8988T (cell line): Measurements from ENCODE around the gene IFNGR2.
"Not testable (repeated sequence)": the region's sequence is repeated elsewhere in the genome, so short reads cannot be mapped to it uniquely, and the experiment has no call there.

Experiments
- DNase-seq: peaks from one replicate; pipeline ENCODE4 v3.0.0; 2011

The IFNGR2 gene, protein sequence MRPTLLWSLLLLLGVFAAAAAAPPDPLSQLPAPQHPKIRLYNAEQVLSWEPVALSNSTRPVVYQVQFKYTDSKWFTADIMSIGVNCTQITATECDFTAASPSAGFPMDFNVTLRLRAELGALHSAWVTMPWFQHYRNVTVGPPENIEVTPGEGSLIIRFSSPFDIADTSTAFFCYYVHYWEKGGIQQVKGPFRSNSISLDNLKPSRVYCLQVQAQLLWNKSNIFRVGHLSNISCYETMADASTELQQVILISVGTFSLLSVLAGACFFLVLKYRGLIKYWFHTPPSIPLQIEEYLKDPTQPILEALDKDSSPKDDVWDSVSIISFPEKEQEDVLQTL

DNA sequence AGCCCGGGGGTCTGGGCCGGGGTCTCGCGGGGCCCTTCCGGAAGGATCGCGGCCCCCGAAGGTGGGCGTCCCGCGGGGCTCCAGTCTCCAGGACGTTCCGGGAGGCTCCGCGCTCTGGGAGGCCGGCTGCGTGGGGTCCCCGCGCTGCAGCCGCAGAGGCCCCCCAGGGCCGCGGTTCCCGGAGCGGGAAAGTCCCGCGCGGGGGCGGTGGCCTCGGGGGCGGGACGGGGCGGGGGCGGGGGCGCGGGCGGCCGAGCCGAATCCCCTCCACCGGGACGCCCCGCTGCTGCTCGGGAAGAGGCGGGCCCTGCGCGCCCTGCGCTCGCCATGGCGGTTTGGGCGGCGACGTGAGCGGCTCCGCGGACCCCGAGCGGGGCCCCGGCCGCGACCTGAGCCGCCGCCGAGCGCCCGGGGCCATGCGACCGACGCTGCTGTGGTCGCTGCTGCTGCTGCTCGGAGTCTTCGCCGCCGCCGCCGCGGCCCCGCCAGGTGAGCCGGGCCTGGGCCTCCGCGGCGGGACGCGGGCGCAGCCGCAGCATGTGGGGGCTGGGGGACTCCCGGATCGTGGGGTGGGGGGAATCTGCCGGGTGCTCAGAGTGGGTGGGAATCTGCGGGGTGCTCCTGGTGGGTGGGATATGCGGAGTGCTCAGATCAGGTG, at the start of gene IFNGR2:
TSS of gene IFNGR2 (plus strand) at position 286 of the 658 bp plus-strand sequence. CDS start at position 417, 131 bp downstream.
- DNase-seq, result peak; percentile 59

DNA sequence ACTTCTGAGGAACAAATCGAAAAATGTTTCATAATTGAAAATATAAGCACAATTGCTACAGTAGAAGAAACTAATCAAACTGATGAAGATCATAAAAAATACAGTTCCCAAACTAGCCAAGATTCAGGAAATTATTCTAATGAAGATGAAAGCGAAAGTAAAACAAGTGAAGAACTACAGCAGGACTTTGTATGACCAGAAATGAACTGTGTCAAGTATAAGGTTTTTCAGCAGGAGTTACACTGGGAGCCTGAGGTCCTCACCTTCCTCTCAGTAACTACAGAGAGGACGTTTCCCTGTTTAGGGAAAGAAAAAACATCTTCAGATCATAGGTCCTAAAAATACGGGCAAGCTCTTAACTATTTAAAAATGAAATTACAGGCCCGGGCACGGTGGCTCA, 47.9 kb upstream of the IFNGR2 start:
- DNase-seq, result no peak

DNA sequence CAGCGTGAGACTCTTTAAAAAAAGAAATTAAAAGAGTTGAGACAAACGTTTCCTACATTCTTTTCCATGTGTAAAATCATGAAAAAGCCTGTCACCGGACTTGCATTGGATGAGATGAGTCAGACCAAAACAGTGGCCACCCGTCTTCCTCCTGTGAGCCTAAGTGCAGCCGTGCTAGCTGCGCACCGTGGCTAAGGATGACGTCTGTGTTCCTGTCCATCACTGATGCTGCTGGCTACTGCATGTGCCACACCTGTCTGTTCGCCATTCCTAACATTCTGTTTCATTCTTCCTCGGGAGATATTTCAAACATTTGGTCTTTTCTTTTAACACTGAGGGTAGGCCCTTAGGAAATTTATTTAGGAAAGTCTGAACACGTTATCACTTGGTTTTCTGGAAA, 47.2 kb upstream of the IFNGR2 start:
- DNase-seq, result no peak

DNA sequence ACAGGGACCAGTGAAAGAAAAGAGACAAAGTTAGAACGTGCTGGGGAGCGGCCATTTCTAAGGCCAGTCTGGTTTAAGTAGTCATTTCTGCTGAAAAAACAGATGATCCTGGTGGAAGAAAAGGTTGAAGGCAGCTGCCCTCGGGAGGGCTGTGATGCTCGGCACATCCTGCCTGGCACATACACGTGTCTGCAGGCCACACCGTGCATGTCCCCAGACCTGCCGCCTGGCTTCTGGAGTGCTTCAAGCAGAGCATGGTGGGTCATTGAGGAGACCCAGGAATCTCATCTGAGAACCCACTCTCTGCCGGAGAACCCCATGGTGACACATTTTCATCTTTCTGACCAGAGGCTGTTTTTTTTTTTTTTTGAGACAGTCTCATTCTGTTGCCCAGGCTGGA, 46.0 kb upstream of the IFNGR2 start:
- no peak for DNase-seq

DNA sequence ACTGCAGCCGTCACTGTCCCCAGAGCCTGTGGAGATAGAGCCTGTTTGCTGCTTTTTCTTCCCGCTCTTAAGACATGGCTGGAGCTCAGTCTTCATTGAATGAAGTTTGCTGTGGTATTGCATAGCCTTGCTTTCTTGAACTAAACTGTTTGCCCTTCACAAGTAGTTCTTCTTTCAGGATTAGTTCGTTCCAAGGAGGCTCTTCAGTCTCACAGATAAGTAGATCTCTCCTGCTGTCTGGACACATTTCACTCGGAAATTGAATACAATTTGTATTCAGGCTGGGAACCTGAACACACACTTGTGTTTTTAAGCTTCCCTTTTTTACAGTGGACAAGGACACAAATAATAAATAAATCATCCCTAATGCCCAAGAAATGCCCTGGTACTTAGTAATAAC, 43.8 kb upstream of the IFNGR2 start:
- no peak for DNase-seq

DNA sequence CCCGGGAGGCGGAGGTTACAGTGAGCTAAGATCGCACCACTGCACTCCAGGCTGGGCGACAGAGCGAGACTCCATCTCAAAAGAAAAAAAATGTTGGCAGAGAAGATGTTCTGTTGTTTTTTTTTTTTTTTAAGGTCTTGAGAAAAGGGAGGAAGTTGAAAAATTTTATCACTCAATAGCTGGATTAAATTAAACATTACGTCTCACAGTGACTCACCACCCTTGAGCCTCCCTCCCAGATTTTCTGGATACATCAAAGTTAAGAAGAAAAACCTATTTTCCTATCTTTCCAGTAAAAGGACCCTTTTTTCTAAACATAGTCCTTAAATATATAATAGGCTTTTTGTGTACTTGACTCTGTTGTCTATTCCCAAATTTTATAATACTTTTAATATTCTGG, 42.9 kb upstream of the IFNGR2 start:
- DNase-seq, result no peak

DNA sequence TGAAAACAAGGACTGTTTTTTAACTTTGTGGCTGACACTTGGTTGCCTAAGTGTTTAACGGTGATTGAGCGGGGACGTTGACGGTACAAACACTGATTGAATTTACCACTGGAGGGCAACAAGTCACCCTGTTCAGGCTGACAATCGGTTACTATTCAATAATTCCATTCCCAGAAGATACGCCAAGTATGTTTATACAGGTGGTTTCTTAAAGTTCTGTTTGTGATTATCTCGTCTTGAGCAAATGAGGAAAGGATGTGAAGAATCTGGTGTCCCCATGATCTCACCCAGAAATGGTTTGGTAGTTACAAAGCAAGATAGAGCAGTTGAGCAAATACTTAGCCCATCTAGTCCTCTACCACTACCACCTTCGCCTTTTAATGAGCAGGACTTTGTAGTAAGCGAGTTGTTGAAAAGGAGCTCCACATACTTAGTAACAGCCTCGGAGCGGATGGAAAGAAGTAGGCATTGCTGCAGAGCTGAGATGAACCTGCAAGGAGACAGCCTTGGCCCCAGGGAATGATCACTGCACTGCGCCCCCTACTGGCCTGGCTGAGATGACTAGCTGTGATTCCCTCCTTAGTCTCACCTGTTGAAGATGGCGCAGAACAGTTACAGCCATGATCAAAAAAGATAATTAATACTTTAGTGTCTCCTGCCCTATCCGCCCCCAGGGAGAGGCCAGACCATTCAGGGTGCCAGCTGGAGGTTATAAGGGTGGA, 42.2 kb upstream of the IFNGR2 start:
- DNase-seq, result peak; percentile 27

DNA sequence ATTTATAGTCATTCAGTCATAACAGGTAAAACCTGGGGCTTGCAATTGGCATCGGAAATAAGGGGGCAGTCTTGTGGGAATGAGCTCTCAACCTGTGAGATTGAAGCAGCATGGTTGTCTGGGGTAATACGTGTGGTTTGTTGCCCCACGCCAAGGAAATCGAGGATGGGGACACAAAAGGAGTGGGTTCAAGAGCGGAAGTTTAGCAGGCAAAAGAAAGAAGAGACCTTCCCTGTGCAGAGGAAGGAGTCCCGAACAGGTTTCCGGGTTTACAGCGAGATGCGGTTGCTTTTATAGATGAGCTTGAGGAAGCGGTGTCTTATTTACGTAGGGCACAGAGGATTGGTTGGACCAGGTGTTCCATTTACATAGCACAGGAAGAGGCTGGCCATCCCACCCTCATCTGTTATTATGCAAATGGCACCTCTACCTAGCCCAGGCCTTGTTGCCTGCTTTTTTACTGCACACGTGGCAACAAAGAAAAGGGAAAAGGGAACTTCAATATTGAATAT, 41.1 kb upstream of the IFNGR2 start:
- DNase-seq, result no peak

DNA sequence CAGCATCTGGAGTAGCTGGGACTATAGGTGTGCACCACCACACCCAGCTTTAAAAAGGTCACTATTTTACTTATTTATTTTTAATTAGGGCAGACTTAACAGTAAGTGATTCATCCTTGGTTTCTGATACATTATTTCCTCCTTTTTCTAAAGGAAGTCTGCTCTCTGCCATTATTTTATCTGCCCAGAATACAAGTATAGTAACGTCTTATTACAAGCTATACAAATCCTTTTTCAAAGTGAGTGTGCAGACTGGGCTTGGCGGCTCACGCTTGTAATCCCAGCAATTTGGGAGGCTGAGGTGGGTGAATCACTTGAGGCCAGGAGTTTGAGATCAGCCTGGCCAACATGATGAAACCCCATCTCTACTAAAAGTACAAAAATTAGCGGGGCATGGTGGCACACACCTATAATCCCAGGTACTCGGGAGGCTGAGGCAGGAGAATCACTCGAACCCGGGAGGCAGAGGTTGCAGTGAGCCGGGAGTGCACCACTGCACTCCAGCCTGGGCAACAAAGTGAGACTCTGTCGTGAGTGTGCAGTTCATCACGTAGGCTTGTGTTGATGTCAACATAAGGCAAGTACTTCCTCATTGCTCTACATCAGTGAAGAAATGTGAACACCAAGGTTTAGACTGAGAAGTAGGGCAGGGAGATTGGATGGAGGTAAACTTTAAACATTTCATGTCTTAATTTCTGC, 39.2 kb upstream of the IFNGR2 start:
- not testable (repeated sequence) for DNase-seq

DNA sequence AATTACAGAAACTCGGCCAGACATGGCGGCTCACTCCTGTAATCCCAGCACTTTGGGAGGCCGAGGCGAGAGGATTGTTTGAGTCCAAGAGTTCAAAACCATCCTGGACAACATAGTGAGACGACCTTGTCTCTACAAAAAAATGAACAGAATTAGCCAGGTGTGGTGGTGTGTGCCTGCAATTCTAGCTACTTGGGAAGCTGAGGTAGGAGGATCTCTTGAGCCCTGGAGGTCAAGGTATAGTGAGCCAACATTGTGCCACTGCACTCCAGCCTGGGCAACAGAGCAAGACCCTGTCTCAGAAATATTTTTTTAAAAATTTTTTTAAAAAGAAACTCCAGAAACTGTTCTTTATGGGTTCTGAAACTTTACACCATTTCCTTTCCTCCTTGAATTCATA, 38.4 kb upstream of the IFNGR2 start:
- DNase-seq, result no peak

DNA sequence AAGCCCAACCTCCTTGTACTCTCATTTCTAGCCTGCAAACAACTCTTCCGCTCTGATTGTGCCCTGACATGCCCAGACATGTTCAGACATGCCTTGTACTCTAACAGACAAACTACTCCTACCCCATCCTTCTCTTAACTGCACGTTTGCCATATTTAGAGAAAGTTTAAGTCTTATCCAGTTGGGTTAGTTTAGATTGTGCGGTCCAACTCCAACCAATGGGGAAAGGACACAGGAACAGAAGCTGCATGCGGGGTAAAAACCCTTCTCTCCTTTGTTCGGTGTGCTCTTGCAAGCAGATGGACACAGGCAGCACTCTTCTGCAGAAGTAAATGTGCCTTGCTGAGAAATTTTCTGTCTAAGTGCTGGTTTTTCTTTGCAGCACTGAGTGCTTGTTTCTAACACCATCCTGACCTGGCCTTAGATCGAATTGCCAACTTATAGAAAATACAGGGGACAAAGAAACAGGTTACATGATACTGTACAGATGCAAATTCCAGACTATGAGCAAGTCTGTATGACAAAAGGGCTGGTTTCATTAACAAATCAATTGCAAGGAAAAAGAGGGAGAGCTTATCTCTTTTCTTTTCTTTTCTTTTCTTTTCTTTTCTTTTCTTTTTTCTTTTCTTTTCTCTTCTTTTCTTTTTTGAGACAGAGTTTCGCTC, 35.8 kb upstream of the IFNGR2 start:
- DNase-seq, result no peak

DNA sequence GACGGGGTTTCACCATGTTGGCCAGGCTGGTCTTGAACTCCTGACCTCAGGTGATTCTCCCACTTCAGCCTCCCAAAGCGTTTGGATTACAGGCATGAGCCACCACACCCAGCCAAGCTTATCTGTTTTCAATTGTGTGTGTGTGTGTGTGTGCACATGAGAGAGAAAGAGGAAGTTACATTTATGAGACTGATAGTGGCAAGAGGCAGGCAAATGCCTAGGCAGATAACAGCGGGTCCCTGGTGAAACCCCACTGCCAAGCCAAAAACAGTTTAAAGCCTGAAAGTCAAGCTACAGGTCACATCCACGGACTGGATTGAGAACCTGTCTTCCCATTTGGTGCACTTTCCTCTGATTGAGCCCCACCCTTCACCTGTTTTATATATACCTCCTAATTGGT, 35.1 kb upstream of the IFNGR2 start:
- DNase-seq, result no peak

DNA sequence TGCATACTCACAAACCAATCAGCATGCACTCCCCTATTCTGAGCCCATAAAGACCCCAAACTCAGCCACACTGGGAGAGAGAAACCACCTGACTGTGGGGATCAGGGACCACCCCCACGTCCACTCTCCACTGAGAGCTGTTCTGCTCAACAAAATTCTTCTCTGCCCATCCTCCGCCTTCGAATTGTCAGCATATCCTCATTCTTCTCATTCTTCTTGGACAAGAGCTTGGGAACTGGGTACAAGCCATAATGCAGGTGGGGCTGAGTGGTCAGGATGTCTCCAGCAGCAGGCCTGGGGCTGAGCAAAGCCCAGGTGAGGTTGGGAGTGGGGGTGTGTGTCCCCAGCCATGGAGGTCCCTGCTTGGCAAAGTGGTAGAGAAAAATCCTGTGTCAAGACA, 34.6 kb upstream of the IFNGR2 start:
- DNase-seq, result no peak

DNA sequence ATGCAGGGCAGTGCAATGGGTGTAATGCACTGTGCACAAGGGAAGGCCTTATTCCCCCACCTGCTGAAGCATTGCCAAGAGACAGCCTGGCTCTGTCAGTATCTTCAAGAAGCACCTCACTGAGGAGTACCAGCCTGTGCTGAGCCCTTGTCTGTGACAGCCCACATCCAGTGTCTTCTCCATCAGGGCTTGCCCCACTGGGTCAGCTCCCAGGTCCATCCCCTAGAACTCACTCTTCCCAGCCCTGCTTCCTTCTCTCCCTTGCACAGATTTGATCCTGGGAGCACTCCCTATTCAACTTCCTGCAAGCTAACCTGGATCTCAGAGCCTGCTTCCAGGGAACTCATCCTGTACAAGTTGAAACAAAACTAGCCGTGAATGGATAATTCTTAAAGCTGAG, 33.6 kb upstream of the IFNGR2 start:
- no peak for DNase-seq

DNA sequence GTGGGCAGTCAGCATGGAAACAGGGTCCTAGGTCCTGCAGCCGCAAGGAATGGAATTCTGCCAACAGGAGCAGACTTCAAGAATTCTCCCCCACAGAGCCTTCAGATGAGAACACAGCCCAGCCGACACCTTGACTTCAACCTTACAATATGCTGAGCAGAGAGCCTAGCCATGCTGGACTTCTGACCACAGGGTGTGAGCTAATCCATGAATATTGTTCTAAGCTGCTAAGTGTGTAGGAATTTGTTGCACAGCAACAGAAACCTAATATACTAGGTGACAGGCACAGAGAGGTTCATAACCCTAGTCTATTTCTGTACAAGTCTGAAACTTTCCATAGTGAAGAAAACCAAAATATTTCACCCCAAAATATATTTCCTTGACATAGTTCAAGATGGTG, 32.9 kb upstream of the IFNGR2 start:
- no peak for DNase-seq

DNA sequence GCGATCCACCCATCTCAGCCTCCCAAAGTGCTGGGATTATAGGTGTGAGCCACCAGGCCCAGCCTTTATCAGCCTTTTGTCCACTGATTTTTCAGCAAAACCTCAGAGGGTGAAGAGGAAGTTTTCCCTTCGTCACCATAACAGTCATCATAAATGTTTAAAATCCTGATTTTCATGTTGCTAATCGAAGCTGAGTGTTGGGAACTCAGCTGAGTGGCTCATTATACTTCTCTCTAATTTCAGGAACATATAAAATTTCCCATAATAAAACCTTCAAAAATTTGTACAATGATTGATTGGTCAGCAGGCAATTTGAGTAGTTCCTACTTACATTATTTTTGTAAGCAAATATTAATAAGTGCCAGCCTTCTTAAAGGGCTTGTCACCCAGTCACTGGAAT, 31.8 kb upstream of the IFNGR2 start:
- DNase-seq, result no peak

DNA sequence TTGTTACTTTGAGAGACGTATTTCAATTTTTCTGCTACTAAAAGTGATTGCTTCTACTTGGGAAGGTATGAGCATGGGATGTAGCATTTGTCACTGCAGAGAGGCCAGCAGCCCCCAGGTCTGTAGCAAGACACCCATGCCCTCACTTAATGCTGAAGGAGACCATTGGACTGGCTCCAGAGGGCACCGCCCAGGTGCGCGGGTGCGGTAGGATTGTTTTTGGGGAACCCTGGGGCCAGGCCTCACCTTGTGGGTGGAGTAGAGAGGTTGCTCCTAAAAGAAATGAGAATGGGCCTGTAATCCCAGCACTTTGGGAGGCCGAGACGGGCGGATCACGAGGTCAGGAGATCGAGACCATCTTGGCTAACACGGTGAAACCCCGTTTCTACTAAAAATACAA, 30.6 kb upstream of the IFNGR2 start:
- DNase-seq, result no peak

DNA sequence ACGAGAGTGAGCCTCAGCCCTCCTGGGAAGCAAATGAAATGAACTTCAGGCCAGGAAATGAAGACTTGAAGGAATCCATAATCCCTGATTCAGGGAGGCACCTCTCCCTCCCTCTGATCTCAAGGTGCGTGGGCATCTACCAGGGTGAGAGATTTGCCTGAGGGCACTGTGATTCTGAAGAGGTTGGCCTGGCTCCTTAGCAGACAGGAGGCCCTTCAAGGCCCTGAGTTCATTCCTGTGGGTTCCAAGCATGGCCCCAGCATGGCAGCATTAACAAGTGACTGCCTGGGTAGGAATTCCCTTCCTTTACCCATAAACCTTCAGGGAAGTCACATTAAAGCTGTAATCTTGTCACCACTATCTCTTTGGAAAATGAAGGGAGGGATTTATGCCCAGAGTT, 29.8 kb upstream of the IFNGR2 start:
- DNase-seq, result no peak

DNA sequence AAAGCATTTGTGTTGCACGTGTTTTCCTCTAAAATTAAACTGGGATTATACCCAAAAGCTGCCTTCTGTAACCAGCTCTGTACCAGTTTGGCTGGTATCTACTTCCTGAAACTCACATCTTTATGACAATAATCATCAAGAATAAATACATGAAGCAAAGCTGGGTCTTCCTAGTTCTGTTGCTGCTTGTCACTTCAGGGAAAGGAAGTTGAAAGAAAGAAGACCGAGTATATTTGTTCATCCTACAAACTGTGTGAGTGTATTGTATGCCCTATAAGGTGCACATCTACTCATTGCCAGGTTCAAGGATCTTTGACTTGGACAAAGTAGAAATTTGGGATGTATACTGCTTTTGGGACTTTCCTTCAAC, 29.1 kb upstream of the IFNGR2 start:
- no peak for DNase-seq

DNA sequence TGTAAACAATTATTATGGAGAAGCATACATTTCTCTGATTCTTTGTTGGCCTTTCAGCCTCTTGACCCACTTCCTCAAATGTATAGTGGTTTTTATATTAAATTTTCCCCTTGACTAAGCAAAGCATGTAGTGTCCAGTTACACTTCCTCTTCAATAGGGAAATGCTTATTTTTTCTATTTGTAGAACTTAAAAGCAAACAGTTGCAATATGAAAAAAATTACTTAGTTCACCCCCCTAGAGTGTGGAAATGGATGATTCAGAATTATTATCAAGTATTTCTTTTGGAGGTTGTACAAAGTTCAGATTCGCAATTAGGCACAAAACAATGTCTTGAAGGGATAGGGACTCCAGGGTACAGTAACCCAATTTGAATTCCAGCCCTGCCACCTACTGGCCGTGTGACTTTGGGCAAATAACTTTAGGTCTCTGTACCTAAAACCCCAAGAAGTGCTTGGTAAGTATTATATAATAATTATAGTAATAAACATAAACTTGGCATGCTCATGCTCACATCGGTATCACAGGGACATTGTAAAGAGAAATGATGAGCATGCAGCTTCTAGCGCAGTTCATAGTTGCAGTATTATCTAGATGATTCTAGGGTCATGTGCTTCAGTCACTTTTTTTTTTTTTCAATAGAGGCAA, 28.6 kb upstream of the IFNGR2 start:
- no peak for DNase-seq

DNA sequence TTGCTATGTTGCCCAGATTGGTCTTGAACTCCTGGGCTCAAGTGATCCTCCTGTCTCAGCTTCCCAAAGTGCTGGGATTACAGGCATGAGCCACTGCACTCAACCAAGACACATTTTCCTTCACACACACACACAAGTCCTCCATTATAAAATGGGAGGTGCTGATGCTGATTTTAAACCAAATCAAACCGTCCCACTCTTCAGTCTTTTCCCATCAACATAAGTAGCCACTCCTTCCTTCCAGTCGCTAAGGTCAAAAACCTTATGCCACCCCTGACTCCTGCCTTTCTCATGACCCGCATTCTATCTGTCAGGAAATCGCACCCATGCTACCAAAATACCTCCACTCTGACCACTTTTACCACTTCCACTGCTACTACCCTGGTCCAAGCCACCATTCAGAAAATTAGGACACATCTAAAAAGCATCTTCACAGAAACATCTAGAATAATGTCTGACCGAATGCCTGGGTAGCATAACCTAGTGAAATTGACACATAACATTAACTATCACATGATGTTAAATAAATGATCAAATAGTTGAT, 28.0 kb upstream of the IFNGR2 start:
- no peak for DNase-seq
